ENCODE measurements around the gene DCD. TPM values are rescaled to one million over a fixed set of nuclear protein-coding genes. Genes with fewer than 3 reads are reported as not detected.

Gene DCD
- total RNA-seq, 1 experiment from 2014 or later = not detected

DNA sequence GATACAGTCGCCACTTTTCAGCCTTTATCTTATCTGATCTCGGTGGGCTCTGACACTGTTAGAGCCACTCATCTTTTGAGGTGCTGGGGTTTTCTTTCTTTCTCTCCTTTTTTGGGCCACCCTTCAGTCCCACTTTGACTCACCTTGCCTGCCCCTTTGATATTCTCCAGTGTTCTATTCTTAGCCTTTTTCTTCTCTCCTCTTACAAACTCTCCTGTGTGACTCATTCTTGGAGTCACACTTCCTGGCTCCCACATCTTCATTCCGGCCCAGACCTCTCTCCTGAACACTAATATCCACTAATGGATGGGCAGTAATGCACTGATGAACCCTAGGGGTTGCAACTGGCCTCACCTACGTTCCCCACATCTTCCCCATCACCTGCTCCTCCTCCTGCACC lies 2.2 kb upstream of the DCD start:
- Histone ChIP-seq H4K20me1 (ENCODE audit: control insufficient read depth, insufficient read depth, insufficient read length) (no peaks in the 10 kb centered on the region), H3K79me2 (ENCODE audit: insufficient read depth, low read length) (no peaks in the 10 kb centered on the region), H3K27me3 (ENCODE audit: insufficient read depth, low read length) (no peaks in the 10 kb centered on the region), H2BK120ac (ENCODE audit: low read depth, low read length, poor library complexity, severe bottlenecking) (no peak overlapping the region), H2BK15ac (ENCODE audit: low read depth, low read length) (no peak overlapping the region), H3K9ac (ENCODE audit: extremely low read depth, insufficient read length, low read length) (no peak overlapping the region), H2BK5ac (ENCODE audit: insufficient read length, low read length) (no peak overlapping the region), H3K27ac (ENCODE audit: insufficient read length, low read depth, low read length) (no peak overlapping the region), H3K23me2 (ENCODE audit: insufficient read length, low read depth, low read length, poor library complexity, severe bottlenecking) (no peaks in the 10 kb centered on the region), H4K5ac (ENCODE audit: insufficient read length, low read depth, low read length) (no peak overlapping the region), H2BK20ac (ENCODE audit: low read depth, low read length, poor library complexity, severe bottlenecking) (no peak overlapping the region), H3K56ac (ENCODE audit: insufficient read length, low read depth, low read length) (no peak overlapping the region), H3K4ac (ENCODE audit: low read depth, low read length) (no peak overlapping the region), H2AFZ (ENCODE audit: low read length) (no peak overlapping the region), H2BK12ac (ENCODE audit: insufficient read length, low read depth, low read length) (no peak overlapping the region), H3K4me1 (ENCODE audit: insufficient read depth, low read length) (no peaks in the 10 kb centered on the region), H2AK5ac (ENCODE audit: insufficient read length, low read length) (no peak overlapping the region), H3K14ac (ENCODE audit: insufficient read depth, low read length) (no peak overlapping the region), H3K23ac (ENCODE audit: insufficient read length, low read depth, low read length) (no peak overlapping the region), H3K9me3 (ENCODE audit: control insufficient read depth, low read depth, low read length) (no peaks in the 10 kb centered on the region), H3T11ph (ENCODE audit: low read length) (no peak overlapping the region), H3K18ac (ENCODE audit: insufficient read length, low read depth, low read length) (no peak overlapping the region), H4K91ac (ENCODE audit: insufficient read length, low read depth, low read length) (no peak overlapping the region), H3K79me1 (ENCODE audit: insufficient read depth, low read depth, low read length, poor library complexity, severe bottlenecking) (no peaks in the 10 kb centered on the region), H3K4me2 (ENCODE audit: insufficient read depth, insufficient read length, low read length) (no peak overlapping the region), H4K8ac (replicated peaks; ENCODE audit: insufficient read length, low read depth, low read length) (no peak overlapping the region)
- no peak overlapping the region for H3K4me3 Mint-ChIP-seq
- no peaks in the 10 kb centered on the region for H3K36me3 Mint-ChIP-seq (ENCODE audit: insufficient read depth in 1 of 3, low read depth in 3 of 3)
- H3K4me1 Mint-ChIP-seq = peaks cover 11 to 12% of the 10 kb centered on the region in 2 experiments
- peaks cover 25% of the 10 kb centered on the region for H3K27me3 Mint-ChIP-seq (ENCODE audit: low read depth)
- H3K9me3 Mint-ChIP-seq = no peaks in the 10 kb centered on the region; a peak in 1 of 5 replicates
- DNase-seq = no peak
- no CpG with 5 or more reads among the region's 4 CpGs for WGBS (ENCODE audit: extremely low coverage, insufficient read length, low lambda C conversion rate)
- TF ChIP-seq CTCF (conservative IDR thresholded peaks at IDR 0.05) = no peak
- no peak overlapping the region for H3K27ac Mint-ChIP-seq
